HG03280 (cell line): ENCODE data around the gene GDF10.

Experiments used
- ATAC-seq: cut with Tn5 transposase; IDR thresholded peaks from one replicate; pipeline ENCODE4 v1.9.1; 2021; ENCODE audit warnings: mild to moderate bottlenecking, moderate library complexity; ENCODE audit not compliant: unreplicated experiment

The GDF10 gene

DNA sequence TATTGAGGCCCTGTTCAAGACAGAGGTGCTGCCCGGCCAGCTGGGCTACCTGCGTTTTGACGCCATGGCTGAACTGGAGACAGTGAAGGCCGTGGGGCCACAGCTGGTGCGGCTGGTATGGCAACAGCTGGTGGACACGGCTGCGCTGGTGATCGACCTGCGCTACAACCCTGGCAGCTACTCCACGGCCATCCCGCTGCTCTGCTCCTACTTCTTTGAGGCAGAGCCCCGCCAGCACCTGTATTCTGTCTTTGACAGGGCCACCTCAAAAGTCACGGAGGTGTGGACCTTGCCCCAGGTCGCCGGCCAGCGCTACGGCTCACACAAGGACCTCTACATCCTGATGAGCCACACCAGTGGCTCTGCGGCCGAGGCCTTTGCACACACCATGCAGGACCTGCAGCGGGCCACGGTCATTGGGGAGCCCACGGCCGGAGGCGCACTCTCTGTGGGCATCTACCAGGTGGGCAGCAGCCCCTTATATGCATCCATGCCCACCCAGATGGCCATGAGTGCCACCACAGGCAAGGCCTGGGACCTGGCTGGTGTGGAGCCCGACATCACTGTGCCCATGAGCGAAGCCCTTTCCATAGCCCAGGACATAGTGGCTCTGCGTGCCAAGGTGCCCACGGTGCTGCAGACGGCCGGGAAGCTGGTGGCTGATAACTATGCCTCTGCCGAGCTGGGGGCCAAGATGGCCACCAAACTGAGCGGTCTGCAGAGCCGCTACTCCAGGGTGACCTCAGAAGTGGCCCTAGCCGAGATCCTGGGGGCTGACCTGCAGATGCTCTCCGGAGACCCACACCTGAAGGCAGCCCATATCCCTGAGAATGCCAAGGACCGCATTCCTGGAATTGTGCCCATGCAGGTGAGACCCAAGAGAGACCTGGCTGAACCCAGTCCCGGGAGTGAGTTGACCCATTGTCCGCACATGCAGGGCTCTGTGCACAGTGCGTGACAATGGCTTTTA, 51.0 kb downstream of the GDF10 start:
- ATAC-seq: no peak

DNA sequence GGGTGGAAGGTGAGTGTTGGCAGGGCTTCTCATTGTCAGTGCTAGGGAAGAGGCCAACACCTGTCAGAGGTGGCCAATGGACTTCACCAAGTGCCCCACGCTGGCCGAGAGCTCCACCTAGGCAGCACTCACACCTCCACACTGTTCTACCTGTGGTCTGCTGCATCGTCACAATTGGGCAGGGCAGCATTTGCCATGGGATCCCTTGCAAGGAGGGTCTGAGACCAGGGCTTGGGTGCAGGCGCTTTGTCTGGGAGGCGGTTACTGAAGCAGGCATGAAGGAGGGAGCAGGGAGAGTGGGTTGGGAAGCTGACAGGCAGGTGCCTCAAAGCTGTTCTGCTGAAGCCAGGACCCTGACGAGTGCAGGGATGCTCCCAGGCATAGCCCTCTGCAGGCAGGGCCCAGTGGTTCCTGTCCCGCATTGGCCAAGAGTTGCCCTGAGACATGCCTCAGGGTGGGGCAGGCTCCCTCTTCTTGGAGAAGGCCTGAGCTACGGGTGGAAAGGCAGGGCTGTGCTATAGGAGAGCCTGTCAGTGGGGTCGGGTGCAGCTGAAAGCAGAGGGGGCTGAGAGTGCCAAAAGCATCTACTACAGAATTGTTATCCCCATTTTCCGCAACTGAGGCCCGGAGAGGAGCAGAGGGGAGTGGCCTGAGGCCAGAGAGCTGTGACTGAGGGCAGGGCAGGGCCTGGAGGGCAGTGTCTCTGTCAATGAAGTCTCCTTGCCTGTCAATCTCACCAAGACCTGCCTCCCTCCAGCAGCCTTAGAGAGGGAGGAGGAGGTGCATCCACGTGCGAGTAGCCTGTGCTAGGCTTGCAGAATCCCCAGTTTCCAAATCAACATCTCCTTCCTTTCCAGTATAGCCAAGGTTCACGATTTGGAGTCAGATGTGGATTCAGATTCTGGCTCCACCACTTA, 52.2 kb downstream of the GDF10 start:
- ATAC-seq: no peak

DNA sequence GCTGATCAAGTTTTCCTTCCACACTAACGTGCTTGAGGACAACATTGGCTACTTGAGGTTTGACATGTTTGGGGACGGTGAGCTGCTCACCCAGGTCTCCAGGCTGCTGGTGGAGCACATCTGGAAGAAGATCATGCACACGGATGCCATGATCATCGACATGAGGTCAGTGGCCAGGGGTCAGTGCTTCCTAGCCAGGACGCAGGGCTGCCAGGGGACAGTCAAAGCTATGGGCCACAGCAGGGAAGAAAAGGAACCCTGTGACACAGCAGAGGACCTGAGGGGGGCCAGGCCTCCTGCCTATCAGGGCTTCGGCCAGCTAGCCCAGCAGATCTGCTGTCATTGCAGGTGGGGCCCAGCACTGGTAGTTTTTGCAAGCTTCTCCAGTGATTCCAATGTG, 53.4 kb downstream of the GDF10 start:
- ATAC-seq: no peak

DNA sequence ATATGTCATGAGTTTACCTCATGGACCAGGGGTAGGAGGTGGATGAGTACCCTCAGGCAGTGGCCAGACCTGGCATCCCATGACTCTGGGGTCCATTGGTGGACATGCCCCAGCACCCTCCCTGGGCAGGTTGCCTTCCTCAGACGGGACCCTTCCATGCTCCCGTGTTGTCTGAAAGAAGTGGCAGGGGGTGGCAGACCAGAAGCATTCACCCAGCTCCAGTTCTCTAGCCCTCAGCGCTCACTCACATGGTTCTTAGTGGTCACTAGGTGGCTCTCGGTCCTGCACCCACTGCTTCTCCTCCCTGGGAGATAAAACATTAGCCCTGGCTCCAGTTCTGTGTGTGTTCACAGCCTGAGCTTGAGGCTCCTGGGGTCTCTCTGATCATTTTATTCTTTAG, 54.2 kb downstream of the GDF10 start:
- ATAC-seq: no peak

DNA sequence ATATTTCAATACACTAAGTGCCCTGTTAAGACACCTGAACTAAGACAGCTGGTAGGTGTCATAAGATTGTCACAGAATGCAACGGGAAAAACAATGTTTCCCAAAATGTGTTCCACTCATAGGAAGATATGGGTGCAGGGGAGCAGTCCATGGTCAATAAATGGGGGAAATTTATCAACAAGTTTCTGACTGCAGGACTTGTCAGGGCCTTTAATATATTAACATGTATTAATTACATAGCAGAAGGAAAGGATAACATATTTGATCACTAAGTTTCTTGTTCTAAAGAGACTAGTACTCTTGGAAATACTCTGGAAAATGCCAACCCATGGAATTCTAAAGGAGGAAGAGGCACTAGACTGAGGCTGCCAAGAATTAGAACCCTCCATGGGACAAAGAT, 54.9 kb downstream of the GDF10 start:
- ATAC-seq: no peak

DNA sequence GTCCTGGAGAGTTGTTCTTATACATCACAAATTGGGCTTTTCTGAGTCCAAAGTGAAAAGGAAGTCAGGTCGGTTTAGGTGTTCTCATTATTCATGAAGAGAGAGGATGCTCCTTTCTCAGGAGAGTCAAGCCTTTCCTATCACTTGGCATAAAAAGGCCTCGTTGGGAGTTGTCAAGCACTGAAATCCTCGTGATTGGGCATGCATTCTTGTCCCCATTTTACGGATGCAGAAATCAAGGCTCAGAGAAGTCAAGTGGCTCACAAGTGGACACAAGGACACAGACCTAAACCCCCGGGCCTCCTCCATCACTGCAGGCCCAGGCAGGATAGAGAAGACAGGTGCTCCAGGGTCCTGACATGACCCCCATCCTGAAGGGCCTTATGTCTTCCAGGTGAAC, 56.7 kb downstream of the GDF10 start:
- ATAC-seq: no peak

DNA sequence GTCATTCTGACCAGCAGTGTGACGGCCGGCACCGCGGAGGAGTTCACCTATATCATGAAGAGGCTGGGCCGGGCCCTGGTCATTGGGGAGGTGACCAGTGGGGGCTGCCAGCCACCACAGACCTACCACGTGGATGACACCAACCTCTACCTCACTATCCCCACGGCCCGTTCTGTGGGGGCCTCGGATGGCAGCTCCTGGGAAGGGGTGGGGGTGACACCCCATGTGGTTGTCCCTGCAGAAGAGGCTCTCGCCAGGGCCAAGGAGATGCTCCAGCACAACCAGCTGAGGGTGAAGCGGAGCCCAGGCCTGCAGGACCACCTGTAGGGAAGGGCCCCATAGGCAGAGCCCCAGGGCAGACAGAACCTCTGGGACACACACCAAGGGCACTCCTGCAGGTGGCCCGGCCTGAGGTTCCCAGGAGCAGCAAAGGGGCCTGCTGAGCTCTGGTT, 57.2 kb downstream of the GDF10 start:
- no peak for ATAC-seq

DNA sequence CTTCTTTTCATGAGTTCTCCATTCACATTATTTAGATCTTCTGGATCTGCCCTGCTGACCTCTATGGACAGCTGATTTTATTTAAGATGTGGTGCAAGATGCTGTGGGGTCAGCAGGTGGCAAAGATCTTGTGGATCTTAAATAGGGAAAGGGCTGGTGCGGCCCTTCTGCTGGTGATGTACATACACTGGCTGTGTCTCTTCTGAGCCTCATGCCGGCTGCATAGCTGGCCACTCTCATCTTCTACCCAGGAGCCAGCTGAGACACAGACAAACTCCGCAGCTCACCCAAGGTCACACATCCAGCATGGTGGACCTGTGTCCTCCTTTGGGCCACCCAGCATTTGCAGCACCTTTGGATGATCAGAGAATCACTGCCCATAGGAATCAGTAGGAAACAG, 57.9 kb downstream of the GDF10 start:
- ATAC-seq: no peak

DNA sequence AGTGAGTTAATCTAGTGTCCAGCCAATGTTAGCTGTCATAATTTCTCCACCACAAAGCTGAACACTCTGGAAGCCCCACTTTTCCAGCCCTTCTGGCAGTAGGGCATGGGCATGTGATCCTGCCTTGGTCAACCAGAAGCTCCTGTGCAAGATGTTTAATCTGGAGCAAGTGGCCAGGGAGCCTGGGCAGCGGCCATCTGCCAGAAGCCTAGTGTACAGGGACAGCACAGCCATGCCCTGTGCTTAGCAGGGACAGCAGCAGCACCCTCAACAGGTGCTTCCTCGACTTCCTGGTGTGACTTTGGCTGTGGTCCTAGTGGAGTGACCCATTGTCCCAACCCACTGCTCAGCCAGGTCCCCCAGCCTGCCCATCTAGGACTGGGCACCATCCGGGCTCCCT, 58.5 kb downstream of the GDF10 start:
- ATAC-seq: no peak

DNA sequence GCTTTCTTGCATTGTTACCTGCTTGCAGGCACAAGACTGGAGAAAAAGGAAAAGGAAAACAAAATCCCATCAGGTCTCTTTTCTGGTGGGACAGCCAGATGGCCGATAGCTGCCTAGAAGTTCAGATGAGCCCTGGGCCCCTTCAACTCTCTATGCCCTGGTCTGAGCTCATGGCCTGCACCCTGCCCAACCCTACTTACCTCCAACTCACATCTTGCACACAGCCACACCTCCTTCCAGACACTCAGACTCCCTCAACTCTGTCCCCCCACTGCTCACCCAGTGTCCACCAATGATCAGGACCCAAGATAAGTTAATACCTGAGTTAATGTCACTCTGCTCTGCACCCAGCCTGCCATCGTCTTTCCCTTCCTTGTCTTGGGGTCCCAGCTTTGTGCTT, 59.1 kb downstream of the GDF10 start:
- no peak for ATAC-seq

DNA sequence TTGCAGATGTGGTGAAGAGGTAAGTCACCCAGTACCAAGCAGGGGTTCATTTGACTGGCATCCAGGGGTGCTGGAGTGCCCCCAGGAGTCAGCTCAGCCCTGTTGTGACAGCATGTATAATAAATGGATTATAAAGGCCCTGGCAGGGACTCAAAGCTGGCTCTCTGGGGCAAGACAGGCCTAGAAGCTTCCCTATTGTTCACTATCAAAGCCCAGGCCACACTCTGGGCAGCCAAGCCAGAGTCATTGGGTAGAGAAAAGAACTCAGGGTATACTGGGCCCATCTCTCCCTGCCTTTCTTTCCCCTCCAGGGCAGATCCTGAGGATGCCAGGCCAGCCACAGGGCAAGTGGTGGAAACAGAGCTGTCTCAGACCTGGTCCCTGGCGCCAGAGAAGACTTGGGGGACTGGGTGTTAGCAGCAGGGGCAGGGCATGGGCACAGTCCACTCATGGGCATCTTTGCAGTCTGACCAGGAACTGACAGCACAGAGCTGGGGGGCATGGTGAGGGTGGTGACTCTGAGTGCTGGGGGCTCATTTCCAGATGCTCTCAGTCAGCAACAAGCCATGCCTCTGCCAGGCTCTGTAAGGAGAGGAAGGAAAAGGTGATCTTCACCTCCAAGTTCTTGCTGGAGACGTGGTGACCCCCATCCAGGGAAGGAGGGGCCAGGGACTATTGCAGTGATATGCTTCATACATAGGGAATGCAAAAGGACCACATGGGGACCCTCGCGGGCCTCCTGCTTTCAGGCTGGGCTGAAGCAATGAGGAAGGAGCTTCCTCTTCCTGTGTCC, 59.8 kb downstream of the GDF10 start:
- no peak for ATAC-seq

DNA sequence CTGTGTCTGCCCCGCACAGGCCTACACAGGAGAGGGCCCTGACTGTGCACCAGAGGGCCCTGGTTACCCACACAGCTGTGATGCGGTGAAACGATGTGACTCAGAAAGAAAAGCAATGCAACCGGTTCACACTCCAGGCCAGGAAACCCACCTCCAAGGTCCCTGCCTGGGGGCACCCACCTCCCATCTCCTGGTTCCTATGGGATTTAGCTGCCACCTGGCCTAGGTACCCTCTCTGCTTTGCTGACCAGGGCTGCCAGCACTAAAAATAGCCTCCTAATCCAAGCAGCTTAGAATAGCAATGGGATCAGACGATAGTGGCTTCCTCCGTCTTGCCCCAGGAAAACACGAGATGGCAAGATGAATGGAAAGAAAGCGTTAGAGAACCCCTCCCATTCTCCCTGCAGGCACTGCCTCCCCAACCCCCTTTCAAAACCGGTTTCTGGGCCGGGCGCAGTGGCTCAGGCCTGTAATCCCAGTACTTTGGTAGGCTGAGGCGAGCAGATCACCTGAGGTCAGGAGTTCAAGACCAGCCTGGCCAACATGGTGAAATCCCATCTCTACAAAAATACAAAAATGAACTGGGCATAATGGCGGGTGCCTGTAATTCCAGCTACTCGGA, 60.5 kb downstream of the GDF10 start:
- no peak for ATAC-seq

DNA sequence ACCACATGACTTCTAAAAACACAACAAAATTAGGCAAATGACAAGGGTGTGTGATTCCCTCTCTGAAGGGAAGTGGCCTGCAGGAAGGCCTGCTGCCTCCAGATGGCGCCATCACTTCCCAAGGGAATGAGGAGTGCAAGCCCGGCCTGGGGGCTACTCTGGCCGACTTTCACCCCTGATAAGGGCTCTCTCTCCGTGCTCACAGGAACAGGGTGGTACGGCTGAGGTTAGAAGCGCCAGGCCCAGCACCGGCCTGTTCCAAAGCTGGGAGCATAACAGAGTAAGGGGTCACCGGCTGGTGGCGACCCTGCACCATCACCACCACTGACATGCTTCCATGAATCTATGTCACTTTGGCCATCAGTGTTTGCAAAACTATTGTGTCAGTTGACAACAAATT, 61.3 kb downstream of the GDF10 start:
- ATAC-seq: no peak

DNA sequence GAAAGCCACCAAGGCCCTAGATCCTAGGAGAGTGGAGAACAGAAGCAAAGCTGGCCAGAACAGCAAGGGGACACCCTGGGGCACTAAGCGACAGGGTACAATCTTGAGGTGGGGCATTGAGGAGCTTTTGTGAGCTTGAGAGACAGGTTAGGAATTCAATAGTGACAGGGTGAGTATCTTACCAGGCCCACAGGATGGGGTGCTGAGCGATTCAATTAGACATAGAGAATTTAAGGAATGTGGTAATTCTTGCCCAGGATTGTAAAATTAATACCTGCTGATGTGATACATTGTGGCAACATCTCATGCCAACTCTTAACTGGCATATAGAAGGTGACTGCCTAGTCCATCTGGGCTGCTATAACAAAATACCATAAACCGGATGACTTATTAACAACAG, 62.2 kb downstream of the GDF10 start:
- ATAC-seq: no peak
